COLO668 (cell line): ENCODE measurements around the gene OR2AG2.
"Not testable (repeated sequence)": the region's sequence is repeated elsewhere in the genome, so short reads cannot be mapped to it uniquely, and the experiment has no call there.

ENCODE experiments used
- DNase-seq: peaks from one replicate; lab custom pipeline; 2025; ENCODE audit not compliant: unreplicated experiment; lab: John Stamatoyannopoulos, UW

Gene OR2AG2

GRCh38 chr11:6771926-6772893 is at the start of gene OR2AG2:
OR2AG2 (minus strand) TSS chr11:6771976; CDS start chr11:6768957, 3,019 bp downstream.
- DNase-seq: no peak

- DNase-seq: no peak
Observed at GRCh38 chr11:6818967-6819366, 47.2 kb upstream of the OR2AG2 start.

- no peak for DNase-seq
Observed at GRCh38 chr11:6817694-6818093, 45.9 kb upstream of the OR2AG2 start.

GRCh38 chr11:6813656-6814055 is 41.9 kb upstream of the OR2AG2 start:
- no peak for DNase-seq

GRCh38 chr11:6812390-6813005 is 40.7 kb upstream of the OR2AG2 start:
- DNase-seq: peak; percentile 14

GRCh38 chr11:6801075-6801474 is 29.3 kb upstream of the OR2AG2 start:
- not testable (repeated sequence) for DNase-seq

- DNase-seq: no peak
Observed at GRCh38 chr11:6799402-6799801, 27.6 kb upstream of the OR2AG2 start, which contains the start of gene OR6A2. OR6A2 (minus strand) TSS chr11:6799689; CDS start chr11:6795708, 3,981 bp downstream.

- DNase-seq: no peak
Observed at GRCh38 chr11:6794639-6795038, 22.9 kb upstream of the OR2AG2 start.

- no peak for DNase-seq
Observed at GRCh38 chr11:6790546-6790945, 18.8 kb upstream of the OR2AG2 start.

GRCh38 chr11:6782720-6783119 is 10.9 kb upstream of the OR2AG2 start, which contains the start of gene OR2AG1:
OR2AG1 (plus strand) TSS chr11:6783020; CDS start chr11:6785038, 2,018 bp downstream.
- DNase-seq: no peak

GRCh38 chr11:6780829-6781228 is 9.1 kb upstream of the OR2AG2 start:
- no peak for DNase-seq

- DNase-seq: no peak
Observed at GRCh38 chr11:6778518-6778917, 6.7 kb upstream of the OR2AG2 start.

GRCh38 chr11:6757373-6757967 is 14.3 kb downstream of the OR2AG2 start:
- DNase-seq: peak; percentile 27

- DNase-seq: no peak
Observed at GRCh38 chr11:6755953-6756347, 15.8 kb downstream of the OR2AG2 start.

- peak; percentile 5 for DNase-seq
Observed at GRCh38 chr11:6755303-6755952, 16.3 kb downstream of the OR2AG2 start.

GRCh38 chr11:6747097-6747668 is 24.6 kb downstream of the OR2AG2 start:
- DNase-seq: no peak

- no peak for DNase-seq
Observed at GRCh38 chr11:6746626-6747025, 25.1 kb downstream of the OR2AG2 start.

GRCh38 chr11:6746086-6746618 is 25.6 kb downstream of the OR2AG2 start:
- no peak for DNase-seq

GRCh38 chr11:6745465-6746015 is 26.2 kb downstream of the OR2AG2 start:
- no peak for DNase-seq

- DNase-seq: no peak
Observed at GRCh38 chr11:6745018-6745417, 26.8 kb downstream of the OR2AG2 start.
